IPS-NIHi7 (cell line): ENCODE results near the gene COL1A1.

Experiments used
- DNase-seq: peaks from one replicate; pipeline ENCODE4 v3.0.0; 2012; ENCODE audit warnings: mixed read lengths; ENCODE audit errors: extremely low spot score

COL1A1 gene

GRCh38 chr17:50201276-50201854, at the start of gene COL1A1:
Gene COL1A1 (minus strand): TSS chr17:50201631. CDS start chr17:50201513, 118 bp downstream.
- peak; percentile 48 for DNase-seq

GRCh38 chr17:50248255-50248654, 46.8 kb upstream of the COL1A1 start:
- no peak for DNase-seq

- no peak for DNase-seq
These were observed 43.3 kb upstream of the COL1A1 start for GRCh38 chr17:50244771-50245170.

- no peak for DNase-seq
These were observed 40.0 kb upstream of the COL1A1 start for GRCh38 chr17:50241431-50241830.

- no peak for DNase-seq
These were observed 39.4 kb upstream of the COL1A1 start for GRCh38 chr17:50240851-50241250.

- no peak for DNase-seq
These were observed 38.5 kb upstream of the COL1A1 start for GRCh38 chr17:50239937-50240336.

- no peak for DNase-seq
These were observed 37.3 kb upstream of the COL1A1 start for GRCh38 chr17:50238601-50239280.

GRCh38 chr17:50237901-50238300, 36.5 kb upstream of the COL1A1 start:
- DNase-seq = no peak

- no peak for DNase-seq
These were observed 33.1 kb upstream of the COL1A1 start for GRCh38 chr17:50234581-50234980.

- DNase-seq = no peak
These were observed 24.3 kb upstream of the COL1A1 start for GRCh38 chr17:50225701-50226240.

- DNase-seq = no peak
These were observed 21.5 kb upstream of the COL1A1 start for GRCh38 chr17:50222922-50223321.

- no peak for DNase-seq
These were observed 20.6 kb upstream of the COL1A1 start for GRCh38 chr17:50221864-50222545.

GRCh38 chr17:50221266-50221863, 19.9 kb upstream of the COL1A1 start:
- no peak for DNase-seq

- DNase-seq = no peak
These were observed 19.4 kb upstream of the COL1A1 start for GRCh38 chr17:50220811-50221210.

- DNase-seq = peak; percentile 54
These were observed 18.6 kb upstream of the COL1A1 start for GRCh38 chr17:50219939-50220465.

GRCh38 chr17:50219342-50219741, 17.9 kb upstream of the COL1A1 start:
- DNase-seq = no peak

- DNase-seq = no peak
These were observed 17.4 kb upstream of the COL1A1 start for GRCh38 chr17:50218771-50219315.

- DNase-seq = no peak
These were observed 16.8 kb upstream of the COL1A1 start for GRCh38 chr17:50218071-50218759.

- no peak for DNase-seq
These were observed 16.2 kb upstream of the COL1A1 start for GRCh38 chr17:50217591-50217990.

GRCh38 chr17:50214976-50215760, 13.7 kb upstream of the COL1A1 start:
- no peak for DNase-seq
